ENCODE results near the gene C5orf58. TPM values are rescaled to one million over a fixed set of nuclear protein-coding genes. Genes with fewer than 3 reads are reported as not detected.
A peak's percentile ranks its signal among the peaks of the same experiment; 100 is the strongest.

The C5orf58 gene
- total RNA-seq, 3 donors from 2014 or later: 0.15 to 0.80 TPM; not detected in 1

GRCh38 chr5:170190436-170191134, 42.2 kb upstream of the C5orf58 start:
- Histone ChIP-seq H3K36me3 (no peaks in the 10 kb centered on the region), H3K9me3 (no peaks in the 10 kb centered on the region), H3K4me3 (no peak overlapping the region), H3K27ac (no peak overlapping the region), H3K4me1 (no peaks in the 10 kb centered on the region), H3K27me3 (no peaks in the 10 kb centered on the region)
- TF ChIP-seq CTCF (IDR thresholded peaks at IDR 0.05) (no peak), POLR2A (IDR thresholded peaks at IDR 0.05) (no peak), POLR2AphosphoS5 (IDR thresholded peaks at IDR 0.05) (no peak)
- DNase-seq (ENCODE audit: low spot score in 2 of 2): no peak
- intact Hi-C loops (cut with DNase I; ENCODE audit: low total_unique reads): no loop called here

GRCh38 chr5:170192829-170193228, 40.0 kb upstream of the C5orf58 start:
- intact Hi-C loops (cut with DNase I; ENCODE audit: low total_unique reads): no loop called here
- no peak for TF ChIP-seq POLR2AphosphoS5 (IDR thresholded peaks at IDR 0.05)
- TF ChIP-seq CTCF (IDR thresholded peaks at IDR 0.05): no peak
- no peak for TF ChIP-seq POLR2A (IDR thresholded peaks at IDR 0.05)
- no peaks in the 10 kb centered on the region for H3K9me3 ChIP-seq
- no peak overlapping the region for H3K4me3 ChIP-seq
- no peak for DNase-seq (ENCODE audit: low spot score in 2 of 2)
- no peaks in the 10 kb centered on the region for H3K36me3 ChIP-seq
- no peaks in the 10 kb centered on the region for H3K27me3 ChIP-seq
- H3K4me1 ChIP-seq: no peaks in the 10 kb centered on the region
- peak overlapping the region; percentile 3 to 69 for H3K27ac ChIP-seq

- DNase-seq (ENCODE audit: low spot score in 2 of 2): no peak
- Histone ChIP-seq H3K4me3 (no peak overlapping the region), H3K27ac (no peak overlapping the region), H3K9me3 (no peaks in the 10 kb centered on the region), H3K27me3 (no peaks in the 10 kb centered on the region), H3K4me1 (no peaks in the 10 kb centered on the region), H3K36me3 (no peaks in the 10 kb centered on the region)
- intact Hi-C loops (cut with DNase I; ENCODE audit: low total_unique reads): no loop called here
- TF ChIP-seq POLR2A (IDR thresholded peaks at IDR 0.05) (no peak), POLR2AphosphoS5 (IDR thresholded peaks at IDR 0.05) (no peak), CTCF (IDR thresholded peaks at IDR 0.05) (no peak)
These were observed 36.8 kb upstream of the C5orf58 start for GRCh38 chr5:170195961-170196360.

GRCh38 chr5:170200876-170201275, 31.9 kb upstream of the C5orf58 start:
- Histone ChIP-seq H3K4me3 (no peak overlapping the region), H3K4me1 (no peaks in the 10 kb centered on the region), H3K27me3 (no peaks in the 10 kb centered on the region), H3K27ac (no peak overlapping the region), H3K9me3 (no peaks in the 10 kb centered on the region), H3K36me3 (no peaks in the 10 kb centered on the region)
- intact Hi-C loops (cut with DNase I; ENCODE audit: low total_unique reads): no loop called here
- no peak for DNase-seq (ENCODE audit: low spot score in 2 of 2)
- TF ChIP-seq CTCF (IDR thresholded peaks at IDR 0.05) (no peak), POLR2A (IDR thresholded peaks at IDR 0.05) (no peak), POLR2AphosphoS5 (IDR thresholded peaks at IDR 0.05) (no peak)

- TF ChIP-seq POLR2AphosphoS5 (IDR thresholded peaks at IDR 0.05): no peak
- TF ChIP-seq CTCF (IDR thresholded peaks at IDR 0.05): no peak
- no peak for TF ChIP-seq POLR2A (IDR thresholded peaks at IDR 0.05)
- Histone ChIP-seq H3K27ac (no peak overlapping the region), H3K27me3 (no peaks in the 10 kb centered on the region), H3K9me3 (no peaks in the 10 kb centered on the region), H3K4me3 (no peak overlapping the region), H3K36me3 (no peaks in the 10 kb centered on the region), H3K4me1 (no peaks in the 10 kb centered on the region)
- DNase-seq (ENCODE audit: low spot score in 2 of 2): no peak
- intact Hi-C loops (cut with DNase I; ENCODE audit: low total_unique reads): no loop called here
These were observed 31.5 kb upstream of the C5orf58 start for GRCh38 chr5:170201311-170201710.
